GM13976 (cell line): ENCODE results near the gene SOX2.

Source experiments
- DNase-seq: peaks from one replicate; pipeline ENCODE4 v3.0.0; 2012; ENCODE audit warnings: low spot score
- in situ Hi-C: fragments of 300-500 bp; cut with MboI; formaldehyde crosslinking; loops from one replicate; pipeline ENCODE4 v1.12.0; 2022; ENCODE audit warnings: low sequenced_read_pairs, mixed read lengths, inconsistent platforms; ENCODE audit not compliant: unreplicated experiment
- TF ChIP-seq, protein P1 (sequence below): IDR thresholded peaks from 2 replicates; pipeline ENCODE4 v1.5.1; 2012; ENCODE audit warnings: borderline replicate concordance, mild to moderate bottlenecking; ENCODE audit not compliant: insufficient read depth; ENCODE audit errors: extremely low read depth, missing control alignments, control extremely low read depth

Gene SOX2

DNA sequence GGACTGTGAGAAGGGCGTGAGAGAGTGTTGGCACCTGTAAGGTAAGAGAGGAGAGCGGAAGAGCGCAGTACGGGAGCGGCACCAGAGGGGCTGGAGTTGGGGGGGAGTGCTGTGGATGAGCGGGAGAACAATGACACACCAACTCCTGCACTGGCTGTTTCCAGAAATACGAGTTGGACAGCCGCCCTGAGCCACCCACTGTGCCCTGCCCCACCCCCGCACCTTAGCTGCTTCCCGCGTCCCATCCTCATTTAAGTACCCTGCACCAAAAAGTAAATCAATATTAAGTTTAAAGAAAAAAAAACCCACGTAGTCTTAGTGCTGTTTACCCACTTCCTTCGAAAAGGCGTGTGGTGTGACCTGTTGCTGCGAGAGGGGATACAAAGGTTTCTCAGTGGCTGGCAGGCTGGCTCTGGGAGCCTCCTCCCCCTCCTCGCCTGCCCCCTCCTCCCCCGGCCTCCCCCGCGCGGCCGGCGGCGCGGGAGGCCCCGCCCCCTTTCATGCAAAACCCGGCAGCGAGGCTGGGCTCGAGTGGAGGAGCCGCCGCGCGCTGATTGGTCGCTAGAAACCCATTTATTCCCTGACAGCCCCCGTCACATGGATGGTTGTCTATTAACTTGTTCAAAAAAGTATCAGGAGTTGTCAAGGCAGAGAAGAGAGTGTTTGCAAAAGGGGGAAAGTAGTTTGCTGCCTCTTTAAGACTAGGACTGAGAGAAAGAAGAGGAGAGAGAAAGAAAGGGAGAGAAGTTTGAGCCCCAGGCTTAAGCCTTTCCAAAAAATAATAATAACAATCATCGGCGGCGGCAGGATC is at the start of gene SOX2:
TSS of gene SOX2 (plus strand) at position 601 of the 811 bp plus-strand sequence. CDS start 436 bp downstream, outside the sequence.
- DNase-seq = peak; percentile 70
- in situ Hi-C loops = loop anchor here (25.0 kb wide), 1 partner anchor 551 kb away; no protein-coding TSS in a partner anchor

DNA sequence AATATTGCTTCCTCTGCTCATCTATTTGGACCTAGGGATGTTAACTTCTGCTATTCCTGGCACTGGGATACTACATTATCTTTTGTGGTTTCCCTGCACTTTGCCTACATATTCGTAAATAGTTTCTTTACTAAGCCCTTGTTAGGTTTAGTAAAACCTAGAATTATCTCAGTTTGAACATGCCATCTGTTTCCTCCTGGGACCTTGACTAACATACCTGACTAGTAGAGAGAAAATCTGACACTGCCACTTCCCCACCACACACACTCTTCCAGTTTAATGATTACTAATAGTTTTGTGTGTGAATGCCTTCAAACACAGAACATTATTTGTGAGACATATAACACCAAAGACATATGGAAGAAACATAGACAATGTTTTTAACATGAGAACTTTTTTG is 28.2 kb upstream of the SOX2 start:
- TF ChIP-seq, protein P1, sequence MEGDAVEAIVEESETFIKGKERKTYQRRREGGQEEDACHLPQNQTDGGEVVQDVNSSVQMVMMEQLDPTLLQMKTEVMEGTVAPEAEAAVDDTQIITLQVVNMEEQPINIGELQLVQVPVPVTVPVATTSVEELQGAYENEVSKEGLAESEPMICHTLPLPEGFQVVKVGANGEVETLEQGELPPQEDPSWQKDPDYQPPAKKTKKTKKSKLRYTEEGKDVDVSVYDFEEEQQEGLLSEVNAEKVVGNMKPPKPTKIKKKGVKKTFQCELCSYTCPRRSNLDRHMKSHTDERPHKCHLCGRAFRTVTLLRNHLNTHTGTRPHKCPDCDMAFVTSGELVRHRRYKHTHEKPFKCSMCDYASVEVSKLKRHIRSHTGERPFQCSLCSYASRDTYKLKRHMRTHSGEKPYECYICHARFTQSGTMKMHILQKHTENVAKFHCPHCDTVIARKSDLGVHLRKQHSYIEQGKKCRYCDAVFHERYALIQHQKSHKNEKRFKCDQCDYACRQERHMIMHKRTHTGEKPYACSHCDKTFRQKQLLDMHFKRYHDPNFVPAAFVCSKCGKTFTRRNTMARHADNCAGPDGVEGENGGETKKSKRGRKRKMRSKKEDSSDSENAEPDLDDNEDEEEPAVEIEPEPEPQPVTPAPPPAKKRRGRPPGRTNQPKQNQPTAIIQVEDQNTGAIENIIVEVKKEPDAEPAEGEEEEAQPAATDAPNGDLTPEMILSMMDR = no peak
- no peak for DNase-seq
- in situ Hi-C loops = no loop called here

More for the DNA sequence above, at the start of gene SOX2:
- TF ChIP-seq, protein P1 = no peak

DNA sequence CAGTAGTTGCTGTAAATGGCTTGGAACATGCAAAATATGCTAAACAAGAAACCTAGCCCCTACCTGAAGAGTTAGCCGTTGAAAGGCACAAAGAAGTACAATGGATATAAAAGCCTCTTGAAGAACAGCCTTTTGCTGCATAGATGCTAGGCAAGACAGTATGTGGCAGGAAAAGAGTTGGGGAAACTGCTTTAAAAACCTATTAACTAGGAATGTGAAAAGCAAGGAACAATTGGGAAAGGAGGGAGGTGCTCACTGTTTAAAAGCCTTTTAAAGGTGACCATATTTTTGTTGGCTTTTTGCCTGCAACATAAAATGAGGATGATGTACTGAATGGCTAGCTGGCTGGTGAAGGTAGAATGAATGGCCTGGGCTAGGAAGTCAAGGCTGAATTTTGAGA is 24.5 kb upstream of the SOX2 start:
- in situ Hi-C loops = no loop called here
- TF ChIP-seq, protein P1 = no peak
- no peak for DNase-seq

DNA sequence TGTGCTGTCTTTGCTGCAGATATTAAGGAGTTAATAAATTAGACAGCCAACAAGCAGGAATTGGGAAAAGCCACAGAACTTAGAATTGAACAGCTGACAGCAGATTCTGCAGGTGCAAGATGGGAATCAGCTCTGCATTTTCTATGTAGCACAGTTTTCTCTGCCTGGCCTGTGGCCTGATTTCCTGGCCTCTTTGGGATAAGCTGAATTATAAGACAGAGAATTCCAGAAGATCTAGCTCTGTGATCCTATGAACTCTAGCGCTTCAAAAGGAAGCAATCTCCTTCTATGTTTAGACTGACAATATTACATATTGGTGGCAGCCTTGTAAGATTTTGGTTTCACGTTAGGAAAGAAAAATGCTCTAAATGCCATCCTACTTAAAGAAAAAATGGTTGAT is 24.0 kb upstream of the SOX2 start:
- in situ Hi-C loops = no loop called here
- DNase-seq = no peak
- TF ChIP-seq, protein P1 = no peak

DNA sequence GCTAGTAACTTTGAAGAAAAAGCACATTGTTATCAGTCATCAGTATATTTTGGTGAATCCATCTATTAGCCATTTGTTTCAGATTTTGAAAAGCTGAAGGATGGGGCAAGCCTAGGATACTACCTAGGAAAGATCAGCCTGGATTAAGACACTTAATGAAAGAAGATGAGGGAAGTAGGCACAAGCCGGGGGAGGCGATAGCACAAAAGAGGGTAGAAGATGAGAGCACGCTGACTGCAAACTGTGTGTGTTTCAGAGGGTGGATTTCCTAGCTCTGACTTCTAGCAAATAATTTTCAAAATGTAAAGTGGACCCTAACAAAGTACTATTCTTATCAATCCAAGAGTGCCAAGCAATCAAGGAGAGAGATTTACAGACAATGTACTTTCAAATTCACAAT is 22.2 kb upstream of the SOX2 start:
- TF ChIP-seq, protein P1 = no peak
- in situ Hi-C loops = no loop called here

DNA sequence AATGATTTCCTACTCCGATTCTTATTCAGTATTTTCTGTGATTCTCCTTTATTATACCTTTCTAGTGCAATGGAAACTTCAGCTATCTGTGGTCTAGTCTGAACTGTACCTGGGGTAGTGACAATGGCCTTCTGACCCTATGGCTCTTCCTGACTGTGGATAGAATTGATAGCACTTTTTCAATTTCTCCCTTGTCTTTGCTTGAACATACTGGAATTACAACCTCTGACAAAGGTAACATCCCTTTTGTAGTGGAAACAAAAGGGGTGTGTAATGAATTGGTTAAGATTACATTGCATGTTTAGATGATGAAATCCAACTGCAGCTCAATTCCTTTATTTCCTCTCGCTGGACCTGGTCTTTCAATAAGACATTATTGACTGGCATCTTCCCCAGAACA is 21.0 kb upstream of the SOX2 start:
- DNase-seq = no peak
- in situ Hi-C loops = no loop called here
- TF ChIP-seq, protein P1 = no peak

More for the DNA sequence above, 22.2 kb upstream of the SOX2 start:
- no peak for DNase-seq
